Measurements from ENCODE around the gene TUBB1.

GRCh38 chr20:59006864-59007664 is 12.2 kb upstream of the TUBB1 start, which contains the start of gene CTSZ:
- TF ChIP-seq CTCF (optimal IDR thresholded peaks at IDR 0.05 in 1 of 3, IDR thresholded peaks at IDR 0.05 in 1 of 3, conservative IDR thresholded peaks at IDR 0.05 in 1 of 3; ENCODE audit: extremely low read depth in 1 of 3, insufficient read depth in 2 of 3, low read length in 3 of 3) (no peak), EZH2 (IDR thresholded peaks at IDR 0.05; ENCODE audit: low read length) (no peak)

All from keratinocyte (primary cell).